HG03439 (cell line): Measurements from ENCODE around the gene ZNF77.
A peak's percentile ranks its signal among the peaks of the same experiment; 100 is the strongest.
"Not testable (repeated sequence)": the region's sequence is repeated elsewhere in the genome, so short reads cannot be mapped to it uniquely, and the experiment has no call there.

ENCODE experiments used
- ATAC-seq: cut with Tn5 transposase; IDR thresholded peaks from one replicate; pipeline ENCODE4 v1.9.1; 2021; ENCODE audit warnings: mild to moderate bottlenecking, moderate library complexity; ENCODE audit not compliant: unreplicated experiment

ZNF77 gene

GRCh38 chr19:2922987-2923386 is 21.8 kb downstream of the ZNF77 start:
- no peak for ATAC-seq

GRCh38 chr19:2917275-2918184 is 27.2 kb downstream of the ZNF77 start:
- no peak for ATAC-seq

- ATAC-seq: no peak
Observed at GRCh38 chr19:2912306-2912705, 32.5 kb downstream of the ZNF77 start.

GRCh38 chr19:2906631-2907195 is 38.1 kb downstream of the ZNF77 start:
- no peak for ATAC-seq

- ATAC-seq: no peak
Observed at GRCh38 chr19:2905918-2906519, 38.8 kb downstream of the ZNF77 start.

GRCh38 chr19:2903326-2903725 is 41.4 kb downstream of the ZNF77 start:
- not testable (repeated sequence) for ATAC-seq

GRCh38 chr19:2902590-2903218 is 42.1 kb downstream of the ZNF77 start:
- no peak for ATAC-seq

GRCh38 chr19:2900296-2901252 is 44.2 kb downstream of the ZNF77 start, which contains the start of gene ZNF57:
Gene ZNF57, plus strand, starts transcription at chr19:2900928. Its CDS starts 118 bp downstream, at chr19:2901046.
- ATAC-seq: peak; percentile 90

- no peak for ATAC-seq
Observed at GRCh38 chr19:2896694-2897093, 48.1 kb downstream of the ZNF77 start.

GRCh38 chr19:2890531-2890930 is 54.2 kb downstream of the ZNF77 start:
- ATAC-seq: not testable (repeated sequence)

GRCh38 chr19:2888731-2889224 is 56.0 kb downstream of the ZNF77 start:
- ATAC-seq: no peak

GRCh38 chr19:2887391-2887914 is 57.3 kb downstream of the ZNF77 start:
- ATAC-seq: no peak

- ATAC-seq: no peak
Observed at GRCh38 chr19:2885736-2886135, 59.0 kb downstream of the ZNF77 start.

GRCh38 chr19:2883686-2884439 is 60.9 kb downstream of the ZNF77 start:
- no peak for ATAC-seq
